K562 (cell line): ENCODE data around the gene RTBDN. TPM values are rescaled to one million over a fixed set of nuclear protein-coding genes. Genes with fewer than 3 reads are reported as not detected.

Source experiments
- DIDO1 ChIP-seq: fragments of 450-650 bp; IDR thresholded peaks from 2 replicates; pipeline ENCODE4 v1.6.1; 2016; ENCODE audit warnings: low read depth, missing biosample characterization, missing genetic modification characterization
- GABPA ChIP-seq: fragments of 200-800 bp; sonication (Bioruptor generic); conservative IDR thresholded peaks from 2 replicates; pipeline ENCODE4 v1.6.1; 2016; ENCODE audit warnings: low read depth, missing genetic modification characterization, missing compliant biosample characterization
- MYNN ChIP-seq, 2 experiments: sonication (generic); formaldehyde crosslinking in 1 of 2; IDR thresholded peaks; 2 replicates each; pipeline versions ENCODE4 v1.5.0 to v1.6.1; 2016 to 2020; ENCODE audit warnings: antibody characterized with exemption in 1 of 2, missing genetic modification reagents in 1 of 2
- NFE2L1 ChIP-seq: fragments of 450-650 bp; IDR thresholded peaks from 2 replicates; pipeline ENCODE4 v1.6.1; 2016; ENCODE audit warnings: missing genetic modification characterization, low read depth, mild to moderate bottlenecking, missing compliant biosample characterization, moderate library complexity, borderline replicate concordance
- NFRKB ChIP-seq: fragments of 450-650 bp; IDR thresholded peaks from 2 replicates; pipeline ENCODE4 v1.6.1; 2016; ENCODE audit warnings: low read depth
- POLR2H ChIP-seq: IDR thresholded peaks from 2 replicates; pipeline ENCODE4 v1.6.1; 2016; ENCODE audit warnings: missing genetic modification characterization, low read depth, mild to moderate bottlenecking, control low read depth, missing compliant biosample characterization, moderate library complexity
- SMARCC2 ChIP-seq: fragments of 450-650 bp; IDR thresholded peaks from 2 replicates; pipeline ENCODE4 v1.6.1; 2017; ENCODE audit warnings: antibody characterized with exemption, moderate library complexity, mild to moderate bottlenecking, low read depth
- TRIM28 ChIP-seq: fragments of 450-650 bp; IDR thresholded peaks from 2 replicates; pipeline ENCODE4 v1.6.1; 2017
- XRCC3 ChIP-seq: fragments of 450-650 bp; IDR thresholded peaks from 2 replicates; pipeline ENCODE4 v1.6.1; 2017; ENCODE audit warnings: mild to moderate bottlenecking, moderate library complexity
- ZC3H8 ChIP-seq: fragments of 450-650 bp; IDR thresholded peaks from 2 replicates; pipeline ENCODE4 v1.6.1; 2017
- ZKSCAN8 ChIP-seq: fragments of 200-800 bp; sonication (Bioruptor generic); IDR thresholded peaks from 2 replicates; pipeline ENCODE4 v1.6.1; 2016; ENCODE audit warnings: missing genetic modification characterization, missing compliant biosample characterization
- ZNF124 ChIP-seq: sonication (generic); formaldehyde crosslinking; IDR thresholded peaks from 2 replicates; pipeline ENCODE4 v1.8.1; 2022; ENCODE audit warnings: missing genetic modification reagents
- ZNF165 ChIP-seq: fragments of 250-450 bp; sonication (Bioruptor Pico); IDR thresholded peaks from 2 replicates; pipeline ENCODE4 v1.4.0; 2020; ENCODE audit warnings: borderline replicate concordance
- ZNF24 ChIP-seq: fragments of 450-650 bp; IDR thresholded peaks from 2 replicates; pipeline ENCODE4 v1.6.1; 2016
- ZNF316 ChIP-seq: fragments of 450-650 bp; IDR thresholded peaks from 2 replicates; pipeline ENCODE4 v1.6.1; 2016
- ZNF696 ChIP-seq: fragments of 250-450 bp; sonication (Bioruptor Pico); conservative IDR thresholded peaks from 2 replicates; pipeline ENCODE4 v1.4.0; 2020; ENCODE audit warnings: mild to moderate bottlenecking, moderate library complexity
- polyA plus RNA-seq, 8 experiments: library from polyadenylated mRNA; depleted of rRNA in 4 of 8; stranded (reverse) in 5 of 8; unstranded in 3 of 8; fragments of >200 nt; fragmentation: Nextera tagmentation in 2 of 8; fragmentation: Illumina TruSeq in 1 of 8; extraction: Ambion mirVana in 2 of 8; extraction: Trizol in 1 of 8; gene quantifications; 2 replicates each; pipeline versions ENCODE4 v1.2.1 to v1.2.3, GENCODE V29; 2011 to 2014; ENCODE audit warnings: inconsistent platforms in 1 of 8, missing spikeins in 1 of 8
- total RNA-seq, 7 experiments: library from RNA; depleted of rRNA in 6 of 7; stranded (reverse); fragments of >200 nt in 6 of 7; fragmentation: Illumina TruSeq in 2 of 7; extraction: Trizol in 2 of 7; gene quantifications; 2 replicates each; pipeline versions ENCODE4 v1.2.1 to v1.2.3, GENCODE V29; 2011 to 2021; ENCODE audit warnings: low replicate concordance in 1 of 7
- TF ChIP-seq, protein P1 (sequence below), 3 experiments: IDR thresholded peaks in 2 of 3; conservative IDR thresholded peaks in 1 of 3; 2 replicates each; pipeline ENCODE4 v1.5.1; 2011 to 2012; ENCODE audit warnings: low read length in 3 of 3, mild to moderate bottlenecking in 3 of 3, control low read depth in 2 of 3, improper control_type of control experiment in 1 of 3, inconsistent platforms in 1 of 3, low read depth in 1 of 3, mixed read lengths in 1 of 3, moderate library complexity in 1 of 3; ENCODE audit not compliant: insufficient read depth in 2 of 3
- TF ChIP-seq, protein P2 (sequence below), 2 experiments: fragments of 450-650 bp; IDR thresholded peaks; 2 replicates each; pipeline ENCODE4 v1.6.1; 2016
- TF ChIP-seq, protein P3 (sequence below): fragments of 250-450 bp; sonication (Bioruptor Pico); IDR thresholded peaks from 2 replicates; pipeline ENCODE4 v1.6.1; 2021; ENCODE audit warnings: mild to moderate bottlenecking
- TF ChIP-seq, protein P4 (sequence below): sonication (generic); IDR thresholded peaks from 2 replicates; pipeline ENCODE4 v1.6.1; 2016

Gene RTBDN
- total and polyA plus RNA-seq, 9 of the 15 experiments (the other 6 are each of a cell fraction or from before 2014, with no cell fraction given) = 0.20 to 2.3 (median 0.72) TPM; not detected in 1

DNA sequence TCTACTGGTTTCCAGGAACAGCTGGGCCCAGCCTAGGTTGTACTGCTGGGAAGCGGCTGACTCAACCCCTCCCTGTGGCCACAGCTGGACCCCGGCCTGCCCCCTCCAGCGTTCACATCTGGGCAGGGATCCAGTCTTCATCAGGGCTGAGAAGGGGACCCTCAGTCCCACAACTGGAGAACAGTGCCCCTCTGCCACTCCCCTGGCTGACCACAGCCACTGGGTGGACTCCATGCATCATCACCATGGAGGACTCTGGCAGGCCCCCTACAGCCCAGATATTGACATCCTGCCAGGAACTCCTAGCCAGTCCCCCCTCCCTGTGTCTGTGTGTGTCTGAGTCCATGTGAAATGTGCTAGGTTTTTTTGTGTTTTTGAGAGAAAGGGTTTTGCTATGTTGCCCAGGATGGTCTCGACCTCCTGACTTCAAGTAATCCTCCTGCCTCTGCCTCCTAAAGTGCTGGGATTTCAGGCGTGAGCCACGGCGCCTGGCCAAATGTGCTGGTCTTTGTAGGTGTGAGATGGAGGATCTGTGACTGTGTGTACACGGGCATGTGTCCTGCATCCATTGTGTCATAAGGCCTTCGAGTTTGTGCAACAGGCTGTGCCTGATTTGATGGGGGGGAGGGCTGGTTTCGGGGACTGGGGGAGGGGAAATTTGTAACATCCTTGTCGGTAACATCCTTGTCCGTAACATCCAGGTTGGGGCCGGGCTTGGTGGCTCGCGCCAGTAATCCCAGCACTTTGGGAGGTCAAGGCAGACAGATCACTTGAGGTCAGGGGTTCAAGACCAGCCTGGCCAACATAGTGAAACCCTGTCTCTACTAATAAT, 55.0 kb downstream of the RTBDN start (continued):
- TF ChIP-seq, protein P1, sequence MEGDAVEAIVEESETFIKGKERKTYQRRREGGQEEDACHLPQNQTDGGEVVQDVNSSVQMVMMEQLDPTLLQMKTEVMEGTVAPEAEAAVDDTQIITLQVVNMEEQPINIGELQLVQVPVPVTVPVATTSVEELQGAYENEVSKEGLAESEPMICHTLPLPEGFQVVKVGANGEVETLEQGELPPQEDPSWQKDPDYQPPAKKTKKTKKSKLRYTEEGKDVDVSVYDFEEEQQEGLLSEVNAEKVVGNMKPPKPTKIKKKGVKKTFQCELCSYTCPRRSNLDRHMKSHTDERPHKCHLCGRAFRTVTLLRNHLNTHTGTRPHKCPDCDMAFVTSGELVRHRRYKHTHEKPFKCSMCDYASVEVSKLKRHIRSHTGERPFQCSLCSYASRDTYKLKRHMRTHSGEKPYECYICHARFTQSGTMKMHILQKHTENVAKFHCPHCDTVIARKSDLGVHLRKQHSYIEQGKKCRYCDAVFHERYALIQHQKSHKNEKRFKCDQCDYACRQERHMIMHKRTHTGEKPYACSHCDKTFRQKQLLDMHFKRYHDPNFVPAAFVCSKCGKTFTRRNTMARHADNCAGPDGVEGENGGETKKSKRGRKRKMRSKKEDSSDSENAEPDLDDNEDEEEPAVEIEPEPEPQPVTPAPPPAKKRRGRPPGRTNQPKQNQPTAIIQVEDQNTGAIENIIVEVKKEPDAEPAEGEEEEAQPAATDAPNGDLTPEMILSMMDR (IDR thresholded peaks at IDR 0.05 in 2 of 3, conservative IDR thresholded peaks at IDR 0.05 in 1 of 3; ENCODE audit: insufficient read depth in 2 of 3, low read depth in 1 of 3, low read length in 3 of 3) = peak; percentile 33 to 58 (median 40); a peak in 4 of 6 replicates
- TF ChIP-seq NFRKB (no peak), NFE2L1 (no peak), ZNF696 (CRISPR knock-in tag) (no peak), ZNF316 (no peak), ZKSCAN8 (CRISPR knock-in tag) (no peak), MYNN (IDR thresholded peaks at IDR 0.05) (no peak), MYNN (CRISPR knock-in tag; IDR thresholded peaks at IDR 0.05) (no peak), DIDO1 (tag) (no peak), TRIM28 (no peak), ZC3H8 (no peak), SMARCC2 (no peak), ZNF24 (no peak), GABPA (tag) (no peak), ZNF165 (CRISPR knock-in tag) (no peak), POLR2H (tag) (no peak), ZNF124 (CRISPR knock-in tag) (no peak), XRCC3 (no peak)
- TF ChIP-seq, protein P2, sequence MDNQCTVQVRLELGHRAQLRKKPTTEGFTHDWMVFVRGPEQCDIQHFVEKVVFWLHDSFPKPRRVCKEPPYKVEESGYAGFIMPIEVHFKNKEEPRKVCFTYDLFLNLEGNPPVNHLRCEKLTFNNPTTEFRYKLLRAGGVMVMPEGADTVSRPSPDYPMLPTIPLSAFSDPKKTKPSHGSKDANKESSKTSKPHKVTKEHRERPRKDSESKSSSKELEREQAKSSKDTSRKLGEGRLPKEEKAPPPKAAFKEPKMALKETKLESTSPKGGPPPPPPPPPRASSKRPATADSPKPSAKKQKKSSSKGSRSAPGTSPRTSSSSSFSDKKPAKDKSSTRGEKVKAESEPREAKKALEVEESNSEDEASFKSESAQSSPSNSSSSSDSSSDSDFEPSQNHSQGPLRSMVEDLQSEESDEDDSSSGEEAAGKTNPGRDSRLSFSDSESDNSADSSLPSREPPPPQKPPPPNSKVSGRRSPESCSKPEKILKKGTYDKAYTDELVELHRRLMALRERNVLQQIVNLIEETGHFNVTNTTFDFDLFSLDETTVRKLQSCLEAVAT (IDR thresholded peaks at IDR 0.05) = no peak
- TF ChIP-seq, protein P3, sequence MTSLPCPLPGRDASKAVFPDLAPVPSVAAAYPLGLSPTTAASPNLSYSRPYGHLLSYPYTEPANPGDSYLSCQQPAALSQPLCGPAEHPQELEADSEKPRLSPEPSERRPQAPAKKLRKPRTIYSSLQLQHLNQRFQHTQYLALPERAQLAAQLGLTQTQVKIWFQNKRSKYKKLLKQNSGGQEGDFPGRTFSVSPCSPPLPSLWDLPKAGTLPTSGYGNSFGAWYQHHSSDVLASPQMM (CRISPR knock-in tag) = no peak
- TF ChIP-seq, protein P4, sequence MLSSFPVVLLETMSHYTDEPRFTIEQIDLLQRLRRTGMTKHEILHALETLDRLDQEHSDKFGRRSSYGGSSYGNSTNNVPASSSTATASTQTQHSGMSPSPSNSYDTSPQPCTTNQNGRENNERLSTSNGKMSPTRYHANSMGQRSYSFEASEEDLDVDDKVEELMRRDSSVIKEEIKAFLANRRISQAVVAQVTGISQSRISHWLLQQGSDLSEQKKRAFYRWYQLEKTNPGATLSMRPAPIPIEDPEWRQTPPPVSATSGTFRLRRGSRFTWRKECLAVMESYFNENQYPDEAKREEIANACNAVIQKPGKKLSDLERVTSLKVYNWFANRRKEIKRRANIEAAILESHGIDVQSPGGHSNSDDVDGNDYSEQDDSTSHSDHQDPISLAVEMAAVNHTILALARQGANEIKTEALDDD = no peak
